ENCODE results near the gene NPIPB6.
A peak's percentile ranks its signal among the peaks of the same experiment; 100 is the strongest.

NPIPB6 gene

DNA sequence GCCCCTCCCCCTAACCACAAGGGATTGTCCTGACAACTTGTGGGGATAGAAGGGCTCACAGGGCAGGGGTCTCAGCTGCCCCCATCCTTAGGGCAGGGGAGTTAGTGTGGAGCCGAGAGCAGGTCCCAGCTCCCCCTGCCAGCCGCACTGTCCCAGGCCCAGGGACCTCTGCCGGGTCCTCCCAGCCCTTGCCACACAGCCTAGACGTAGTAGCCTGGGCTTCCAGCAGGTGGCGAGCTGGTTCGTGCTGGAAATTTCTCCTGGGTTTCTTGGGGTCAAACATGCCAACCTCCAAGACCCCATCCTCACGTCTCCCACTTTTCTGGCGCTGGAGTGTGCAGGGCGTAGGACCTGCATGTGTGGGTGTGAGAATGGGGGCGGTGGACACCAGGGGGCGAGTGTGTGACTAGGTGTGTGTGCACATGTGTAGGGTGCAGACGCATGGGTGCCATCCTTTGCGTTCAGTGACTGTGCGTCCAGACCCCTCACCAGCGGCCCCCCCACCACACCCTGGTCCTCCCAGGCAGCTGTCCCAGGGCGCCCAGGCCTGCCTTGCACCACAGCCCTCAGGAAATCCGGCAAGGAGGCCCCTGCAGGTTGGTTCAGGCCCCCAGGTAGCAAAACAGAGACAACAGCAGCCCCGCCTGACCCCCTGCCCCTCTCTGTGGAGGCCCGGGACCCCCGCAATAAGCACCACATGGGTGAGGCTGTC lies 41.5 kb downstream of the NPIPB6 start:
- peak; percentile 23 for DNase-seq (ENCODE audit: low spot score)

DNA sequence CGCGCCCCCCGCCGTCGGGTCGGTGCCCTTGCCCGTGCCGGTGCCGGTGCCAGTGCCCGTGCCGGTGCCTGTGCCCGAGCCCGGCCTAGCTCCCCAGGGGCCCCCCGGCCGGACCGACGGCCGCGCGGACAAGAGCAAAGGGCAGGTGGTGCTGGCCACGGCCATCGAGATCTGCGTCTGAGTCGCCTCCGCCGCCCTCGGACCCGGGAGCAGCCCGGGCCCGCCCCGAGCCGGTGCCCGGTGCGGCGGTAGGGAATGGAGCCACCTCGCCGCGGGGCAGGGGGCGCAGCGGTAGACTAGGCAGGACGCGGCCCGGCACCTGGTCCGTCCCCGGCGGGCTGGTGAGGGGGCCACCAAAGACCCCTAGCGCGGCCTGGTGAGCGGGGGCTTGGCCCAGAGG lies 42.6 kb downstream of the NPIPB6 start:
- no peak for DNase-seq (ENCODE audit: low spot score)

DNA sequence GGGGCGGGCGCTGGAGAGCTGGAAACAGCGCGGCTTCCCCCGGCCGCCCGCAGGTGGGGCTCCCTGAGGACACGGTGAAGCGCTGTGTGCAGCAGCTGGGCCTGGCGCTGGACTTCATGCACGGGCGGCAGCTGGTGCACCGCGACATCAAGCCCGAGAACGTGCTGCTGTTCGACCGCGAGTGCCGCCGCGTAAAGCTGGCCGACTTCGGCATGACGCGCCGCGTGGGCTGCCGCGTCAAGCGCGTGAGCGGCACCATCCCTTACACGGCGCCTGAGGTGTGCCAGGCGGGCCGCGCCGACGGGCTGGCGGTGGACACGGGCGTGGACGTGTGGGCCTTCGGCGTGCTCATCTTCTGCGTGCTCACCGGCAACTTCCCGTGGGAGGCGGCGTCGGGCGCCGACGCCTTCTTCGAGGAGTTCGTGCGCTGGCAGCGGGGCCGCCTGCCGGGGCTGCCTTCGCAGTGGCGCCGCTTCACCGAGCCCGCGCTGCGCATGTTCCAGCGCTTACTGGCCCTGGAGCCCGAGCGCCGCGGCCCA lies 43.2 kb downstream of the NPIPB6 start:
- no peak for DNase-seq (ENCODE audit: low spot score)

DNA sequence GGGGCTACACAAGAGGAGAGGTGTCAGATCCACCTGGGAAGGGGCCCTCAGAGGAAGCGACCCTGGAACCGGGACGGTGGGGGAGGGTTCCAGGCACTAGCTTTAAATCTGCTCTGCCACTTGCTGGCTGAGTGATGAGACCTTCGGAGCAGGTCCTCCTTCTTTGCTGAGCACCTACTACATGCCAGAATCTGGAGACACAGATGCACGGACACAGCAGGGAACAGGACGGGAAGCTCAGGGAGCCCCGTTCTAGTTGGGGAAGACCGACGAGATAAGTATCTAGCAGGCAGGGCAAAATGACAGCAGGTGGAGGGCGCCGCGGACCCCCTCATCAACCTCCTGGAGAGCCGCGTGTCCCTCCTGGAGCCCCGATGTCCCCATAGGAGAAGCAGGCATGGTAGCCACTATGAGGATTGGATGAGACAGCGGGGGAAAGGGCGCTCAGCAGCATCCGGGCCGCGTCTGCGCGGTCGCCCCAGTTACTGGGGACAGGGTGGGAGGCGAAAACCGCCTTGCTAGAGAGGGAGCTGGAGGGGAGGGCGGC lies 43.8 kb downstream of the NPIPB6 start:
- DNase-seq (ENCODE audit: low spot score) = no peak

DNA sequence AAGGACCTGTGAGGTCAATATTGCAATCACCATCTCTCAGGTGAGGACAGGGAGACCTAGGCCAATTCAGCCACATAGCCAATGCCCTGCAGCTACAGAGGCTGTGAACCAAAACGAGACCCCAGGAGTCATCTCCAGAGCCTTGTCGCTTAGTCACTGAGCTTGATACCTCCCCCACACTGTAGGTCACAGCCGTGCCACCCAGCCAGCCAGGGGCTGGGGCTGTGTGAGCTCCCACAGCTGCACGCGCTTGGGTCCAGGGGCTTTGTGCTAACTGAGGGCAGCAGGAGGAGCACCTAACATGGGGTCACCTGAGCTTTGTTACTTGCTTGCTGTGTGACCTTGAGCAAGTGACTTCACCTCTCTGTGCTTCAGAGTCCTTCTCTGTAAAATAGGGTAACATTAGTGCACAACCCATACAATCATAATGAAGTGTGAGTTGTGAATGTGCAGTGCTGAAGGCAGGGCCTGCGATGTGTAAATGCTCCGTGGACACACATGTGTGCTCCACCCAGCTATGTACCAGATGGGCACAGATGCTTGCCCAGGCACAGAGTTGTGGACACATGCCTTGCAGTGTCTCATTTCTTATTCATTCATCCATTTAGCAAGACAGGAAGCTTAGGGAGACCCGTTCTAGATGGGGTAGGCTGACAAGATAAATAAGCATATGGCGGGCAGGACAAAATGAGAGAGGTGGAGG lies 45.1 kb downstream of the NPIPB6 start:
- no peak for DNase-seq (ENCODE audit: low spot score)

DNA sequence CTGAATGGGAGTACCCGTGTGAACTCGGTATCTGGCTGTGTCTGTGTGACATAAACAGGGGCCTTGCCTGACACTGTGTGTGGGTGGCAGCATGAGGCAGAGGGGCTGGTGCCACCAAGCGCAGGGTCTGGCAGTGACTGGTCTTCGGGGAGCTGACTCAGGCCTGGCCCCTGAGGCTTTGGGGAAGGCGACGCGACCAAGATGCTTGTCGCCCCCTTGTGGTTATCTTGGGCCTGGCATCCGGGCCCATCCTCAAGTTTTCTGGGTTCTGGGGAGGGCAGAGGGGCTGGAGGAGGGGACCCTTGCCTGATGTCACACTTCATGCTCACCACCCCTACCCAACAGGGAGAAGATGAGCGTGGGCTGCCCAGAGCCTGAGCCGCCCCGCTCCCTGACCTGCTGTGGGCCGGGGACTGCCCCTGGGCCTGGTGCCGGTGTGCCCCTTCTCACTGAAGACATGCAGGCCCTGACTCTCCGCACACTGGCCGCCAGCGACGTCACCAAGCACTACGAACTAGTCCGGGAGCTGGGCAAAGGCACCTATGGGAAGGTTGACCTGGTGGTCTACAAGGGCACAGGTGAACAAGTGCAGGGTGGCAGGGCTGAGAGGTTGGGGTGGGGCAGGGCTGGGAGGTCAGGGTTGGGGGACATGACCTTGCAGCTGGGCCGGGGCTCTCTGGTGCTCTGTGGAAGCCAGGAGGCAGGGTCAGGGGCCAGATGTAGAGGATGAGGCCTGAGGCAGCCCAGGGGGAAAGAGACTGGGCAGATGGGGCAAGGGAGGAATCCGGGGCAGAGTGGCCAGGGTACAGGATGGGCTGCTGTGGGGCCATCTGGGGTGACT lies 46.0 kb downstream of the NPIPB6 start:
- DNase-seq (ENCODE audit: low spot score) = peak; percentile 61

DNA sequence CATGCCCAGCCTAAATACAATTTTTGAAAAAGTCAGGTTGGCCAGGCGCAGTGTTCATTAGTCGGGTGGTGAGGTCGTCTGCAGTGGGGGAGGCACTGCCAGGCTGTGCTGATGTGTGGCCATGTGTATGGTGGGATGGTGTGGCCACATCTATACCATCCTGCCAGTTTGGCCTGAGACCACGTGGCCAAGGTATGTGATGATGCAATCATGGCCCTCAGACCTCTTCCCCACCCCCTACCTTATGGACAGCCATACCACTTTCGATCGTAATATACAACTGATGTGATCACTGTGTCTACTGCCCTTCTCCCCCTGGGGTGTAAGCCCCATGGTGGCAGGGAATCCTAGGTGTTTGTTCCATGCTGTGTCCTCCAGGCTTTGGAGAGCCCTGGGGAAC lies 47.3 kb downstream of the NPIPB6 start:
- DNase-seq (ENCODE audit: low spot score) = no peak

DNA sequence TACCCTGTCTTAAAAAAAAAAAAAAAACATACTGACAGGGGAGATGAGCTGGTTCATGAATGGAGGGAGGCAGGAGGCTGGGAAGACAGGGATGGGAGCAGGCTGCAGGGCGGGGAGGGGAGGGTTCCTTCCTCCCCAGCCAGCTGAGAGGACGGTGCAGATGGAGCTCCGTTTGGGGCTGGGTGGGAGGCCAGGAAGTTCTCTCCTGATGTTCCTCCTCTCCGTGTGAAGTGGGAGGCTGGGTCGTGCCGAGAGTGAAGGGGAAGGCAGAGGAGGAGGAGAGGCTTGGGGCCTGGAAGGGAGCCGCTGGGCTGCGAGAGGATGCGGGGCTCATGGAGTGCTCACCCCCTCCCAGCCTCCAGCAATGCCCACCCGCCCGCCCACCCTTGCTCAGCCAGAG lies 49.7 kb downstream of the NPIPB6 start:
- no peak for DNase-seq (ENCODE audit: low spot score)

DNA sequence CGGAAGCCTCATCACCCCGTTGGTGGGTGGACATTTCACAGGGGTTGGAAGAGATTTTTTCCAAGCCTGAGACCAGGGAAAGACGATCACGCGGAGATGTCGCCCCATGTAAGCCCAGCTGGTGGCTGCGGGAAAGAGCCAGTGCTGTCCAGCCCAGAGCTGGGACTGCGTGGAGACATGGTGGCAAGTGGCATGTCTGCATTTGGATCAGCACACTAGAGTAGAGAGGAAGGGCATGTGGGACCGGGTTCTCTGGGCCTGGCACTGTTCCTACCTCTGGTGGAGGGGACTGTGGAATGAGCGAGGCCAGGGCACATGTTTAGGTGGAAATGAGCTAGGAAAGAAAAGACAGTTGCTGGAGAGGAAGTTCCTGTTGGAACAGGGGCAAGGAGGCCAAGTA lies 51.0 kb downstream of the NPIPB6 start:
- no peak for DNase-seq (ENCODE audit: low spot score)

DNA sequence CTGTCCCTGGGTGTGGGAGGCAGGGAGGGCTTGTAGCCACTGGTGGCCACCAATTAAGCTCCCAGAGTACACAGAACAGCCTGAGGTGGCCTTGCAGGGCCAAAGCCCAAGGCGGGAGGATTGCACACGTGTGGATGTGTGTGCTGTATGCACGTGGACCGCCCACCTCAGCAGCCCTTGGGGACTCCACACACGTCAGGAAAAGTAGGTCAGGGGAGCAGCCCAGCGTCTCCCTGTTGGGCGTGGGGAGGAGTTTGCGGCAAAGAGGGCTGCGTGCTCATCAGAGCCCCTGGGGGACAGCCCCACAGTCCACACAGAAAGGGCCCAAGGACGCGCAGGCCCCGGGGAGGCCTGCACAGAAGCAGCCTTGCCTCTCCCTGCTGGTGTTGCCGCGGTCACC lies 51.4 kb downstream of the NPIPB6 start:
- DNase-seq (ENCODE audit: low spot score) = no peak

DNA sequence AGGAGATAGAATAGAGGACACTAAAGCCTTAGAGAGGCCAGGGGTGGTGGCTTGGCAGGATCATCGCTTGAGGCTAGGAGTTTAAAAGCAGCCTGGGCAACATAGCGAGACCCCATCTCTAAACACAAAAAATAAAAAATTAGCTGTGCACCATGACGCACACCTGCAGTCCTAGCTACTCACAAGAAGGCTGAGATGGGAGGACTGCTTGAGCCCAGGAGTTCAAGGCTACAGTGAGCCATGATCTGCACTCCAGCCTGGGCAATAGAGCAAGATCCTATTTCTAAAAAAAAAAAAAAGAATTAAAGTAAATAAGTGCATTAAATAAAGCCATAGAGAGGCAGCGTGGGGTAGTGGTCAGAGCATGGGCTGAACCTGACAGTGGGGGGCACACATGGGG lies 51.9 kb downstream of the NPIPB6 start:
- no peak for DNase-seq (ENCODE audit: low spot score)

DNA sequence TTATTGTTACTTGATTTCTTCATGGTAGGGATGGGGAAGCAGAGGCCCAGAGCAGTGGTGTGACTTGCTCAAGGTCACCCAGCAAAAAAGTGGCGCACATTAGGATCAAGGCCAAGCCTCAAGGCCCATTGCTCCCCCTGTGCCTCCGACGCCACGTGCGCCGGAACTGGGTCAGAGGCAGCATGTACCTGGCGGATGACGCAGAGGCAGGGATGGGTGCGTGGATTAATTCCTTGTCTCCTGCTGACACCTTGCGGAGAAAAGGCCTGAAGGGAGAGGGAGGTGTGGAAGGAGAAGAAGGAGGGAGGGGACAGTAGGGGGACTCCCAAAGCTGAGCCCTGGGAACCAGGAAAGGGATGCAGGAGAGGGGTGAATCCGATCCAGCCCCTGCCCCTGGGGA lies 52.5 kb downstream of the NPIPB6 start:
- DNase-seq (ENCODE audit: low spot score) = no peak

DNA sequence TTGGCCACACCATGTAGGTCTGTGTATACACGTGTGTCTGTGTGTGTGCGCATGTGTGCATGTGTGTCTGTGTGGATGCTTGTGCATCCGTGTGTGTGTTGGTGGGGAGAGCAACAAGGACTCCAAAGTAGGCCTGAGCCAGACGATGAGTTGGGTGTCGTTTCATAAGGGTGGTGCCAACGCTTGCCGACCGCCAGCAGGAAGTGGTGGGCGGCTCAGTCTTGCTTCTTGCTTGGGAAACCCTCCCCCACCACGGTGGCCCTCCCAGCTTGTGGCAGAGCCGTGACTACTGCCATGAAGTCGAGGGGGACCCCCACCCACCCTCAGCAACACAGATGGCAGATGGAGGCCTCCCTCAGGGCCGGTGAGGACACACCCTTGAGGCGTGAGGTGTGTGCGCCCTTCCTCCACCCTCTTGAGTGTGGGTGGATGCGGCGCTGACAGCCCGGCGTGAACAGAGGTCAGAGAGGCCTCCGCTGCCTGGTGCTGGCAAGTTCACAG lies 53.4 kb downstream of the NPIPB6 start:
- DNase-seq (ENCODE audit: low spot score) = no peak

DNA sequence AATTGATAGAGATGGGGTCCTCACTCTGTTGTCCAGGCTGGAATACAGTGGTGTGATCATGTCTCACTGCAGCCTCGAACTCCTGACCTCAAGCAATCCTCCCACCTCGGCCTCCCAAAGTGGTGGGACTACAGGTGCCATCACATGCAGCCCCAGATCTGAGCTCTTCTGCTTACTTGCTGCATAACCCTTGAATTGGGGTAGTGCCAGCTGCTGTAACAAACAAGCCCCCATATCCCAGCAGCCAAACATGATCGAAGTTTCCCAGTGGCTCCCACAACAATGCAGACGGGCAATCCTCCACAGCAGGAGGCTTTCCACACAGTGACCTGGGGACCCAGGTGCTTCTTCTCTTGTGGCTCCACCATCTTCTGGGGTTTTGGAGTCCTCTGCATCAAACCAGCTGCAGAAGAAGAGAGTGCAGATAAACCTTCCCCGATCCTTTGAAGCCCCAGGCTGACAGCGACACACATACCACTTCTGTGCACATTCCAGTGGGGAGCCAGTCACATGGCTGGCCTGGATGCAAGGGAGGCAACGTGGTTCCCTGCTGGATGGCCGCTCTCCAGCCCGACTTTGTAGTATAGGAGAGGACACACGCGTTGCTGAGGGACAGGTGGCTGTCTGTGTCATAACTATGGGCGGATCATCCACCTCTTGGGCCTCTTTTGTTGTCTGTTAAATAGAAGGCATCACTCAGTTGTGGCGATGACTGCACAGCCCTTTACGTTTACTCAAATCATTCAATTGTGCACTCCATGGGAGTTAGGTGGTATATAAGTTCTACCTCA lies 54.3 kb downstream of the NPIPB6 start:
- no peak for DNase-seq (ENCODE audit: low spot score)

DNA sequence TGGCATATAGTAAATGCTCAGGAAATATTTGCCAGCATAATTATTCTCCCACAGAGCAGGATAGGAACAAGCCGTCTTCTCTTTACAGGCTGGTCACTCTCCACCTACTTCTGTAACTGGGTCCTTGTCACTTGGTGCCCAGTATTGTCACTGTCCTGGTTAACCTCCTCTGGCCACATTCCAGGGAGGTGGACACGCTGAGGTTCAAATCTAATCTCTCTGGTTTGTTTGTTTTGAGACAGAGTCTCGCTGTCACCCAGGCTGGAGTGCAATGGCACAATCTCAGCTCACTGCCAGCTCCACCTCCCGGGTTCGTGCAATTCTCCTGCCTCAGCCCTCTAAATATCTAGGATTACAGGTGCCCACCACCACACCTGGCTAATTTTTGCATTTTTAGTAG lies 55.4 kb downstream of the NPIPB6 start:
- DNase-seq (ENCODE audit: low spot score) = no peak

DNA sequence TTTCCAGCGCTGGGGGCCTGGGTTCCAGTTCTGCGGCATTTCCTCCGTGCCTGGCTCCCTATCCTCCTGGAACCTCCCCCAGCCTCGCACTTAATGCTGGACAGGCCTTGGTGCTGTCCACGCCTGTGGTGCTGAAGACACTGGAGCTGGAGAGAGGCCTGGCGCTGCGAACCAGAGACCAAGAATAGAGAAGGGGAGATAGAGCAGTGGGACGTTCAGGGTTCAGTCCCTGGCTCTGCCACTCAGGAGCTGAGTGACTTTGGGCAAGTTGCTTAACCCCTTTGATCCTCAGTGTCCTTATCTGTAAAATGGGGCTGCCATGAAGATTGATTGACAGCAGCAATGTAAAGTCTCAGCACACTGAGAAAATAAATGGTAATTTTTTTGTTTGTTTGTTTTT lies 59.1 kb downstream of the NPIPB6 start:
- no peak for DNase-seq (ENCODE audit: low spot score)

DNA sequence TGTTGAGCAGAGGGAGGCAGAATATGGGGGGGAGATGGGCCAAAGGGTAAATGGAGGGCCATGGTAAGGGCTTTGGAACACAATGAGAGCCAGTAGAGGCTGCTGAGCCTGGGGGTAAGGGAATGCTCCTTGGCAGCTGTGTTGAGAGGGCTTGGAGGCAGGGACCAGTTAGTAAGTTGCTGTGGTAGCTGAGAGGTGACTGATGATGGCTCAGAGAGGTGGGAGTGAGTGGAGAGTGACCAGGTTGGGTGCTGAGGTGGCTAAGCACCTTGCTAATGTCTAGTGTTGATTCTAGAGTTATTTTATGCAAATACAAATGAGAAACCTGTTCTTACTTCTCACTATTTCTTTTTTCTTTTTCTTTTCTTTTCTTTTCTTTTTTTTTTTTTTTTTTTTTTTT lies 60.2 kb downstream of the NPIPB6 start:
- DNase-seq (ENCODE audit: low spot score) = no peak

DNA sequence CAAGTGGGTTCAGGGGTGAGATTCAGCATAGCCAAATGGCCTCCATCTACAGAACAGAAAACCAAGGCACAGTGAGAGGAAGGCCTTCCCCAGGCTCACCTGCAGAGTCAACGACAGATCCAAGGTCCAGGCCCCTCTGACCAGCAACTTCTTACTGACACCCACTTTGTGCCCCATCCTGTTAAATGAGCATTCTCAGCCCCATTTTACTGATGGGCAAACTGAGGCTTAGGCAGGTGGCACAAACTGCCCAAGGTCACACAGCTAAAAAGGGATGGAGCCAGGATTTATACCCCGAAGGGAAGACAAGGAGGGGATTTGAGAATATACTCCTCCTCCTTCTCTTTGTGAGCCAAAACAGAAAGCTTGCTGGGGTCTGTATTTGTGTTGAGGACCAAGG lies 61.7 kb downstream of the NPIPB6 start:
- DNase-seq (ENCODE audit: low spot score) = no peak

DNA sequence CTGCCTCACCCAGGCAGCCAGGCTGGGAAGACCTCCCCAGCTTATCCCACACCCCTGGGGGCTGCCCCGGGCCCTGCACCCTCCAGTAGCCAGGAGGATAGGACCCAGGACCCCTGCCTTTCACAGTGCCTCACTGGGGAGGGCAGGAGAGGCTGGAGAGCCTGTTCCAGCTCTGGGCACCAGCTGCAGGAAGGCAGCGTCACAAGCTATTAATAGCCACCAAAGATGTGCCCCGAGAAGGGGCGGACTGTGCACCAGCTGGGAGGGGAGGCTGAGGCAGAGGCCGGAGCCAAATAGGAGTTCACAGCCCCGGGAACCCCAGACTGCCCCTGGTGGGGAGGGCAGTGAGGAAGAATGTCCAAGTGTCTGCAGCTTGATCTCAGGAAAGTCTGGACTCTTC lies 62.2 kb downstream of the NPIPB6 start:
- DNase-seq (ENCODE audit: low spot score) = no peak

DNA sequence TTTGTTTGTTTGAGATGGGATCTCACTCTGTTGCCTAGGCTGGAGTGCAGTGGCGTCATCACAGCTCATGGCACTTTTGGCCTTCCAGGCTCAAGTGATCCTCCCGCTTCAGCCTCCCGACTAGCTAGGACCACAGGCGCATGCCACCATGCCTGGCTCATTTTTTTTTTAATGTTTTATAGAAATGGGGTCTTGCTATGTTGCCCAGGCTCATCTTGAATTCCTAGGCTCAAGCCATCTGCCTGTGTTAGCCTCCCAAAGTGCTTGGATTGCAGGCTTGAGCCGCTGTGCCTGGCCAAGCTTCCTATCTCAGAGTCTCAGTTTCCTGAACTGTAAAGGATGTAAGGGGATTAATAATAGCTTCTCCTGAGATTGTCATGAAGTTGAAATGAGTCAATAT lies 63.0 kb downstream of the NPIPB6 start:
- DNase-seq (ENCODE audit: low spot score) = no peak

DNA sequence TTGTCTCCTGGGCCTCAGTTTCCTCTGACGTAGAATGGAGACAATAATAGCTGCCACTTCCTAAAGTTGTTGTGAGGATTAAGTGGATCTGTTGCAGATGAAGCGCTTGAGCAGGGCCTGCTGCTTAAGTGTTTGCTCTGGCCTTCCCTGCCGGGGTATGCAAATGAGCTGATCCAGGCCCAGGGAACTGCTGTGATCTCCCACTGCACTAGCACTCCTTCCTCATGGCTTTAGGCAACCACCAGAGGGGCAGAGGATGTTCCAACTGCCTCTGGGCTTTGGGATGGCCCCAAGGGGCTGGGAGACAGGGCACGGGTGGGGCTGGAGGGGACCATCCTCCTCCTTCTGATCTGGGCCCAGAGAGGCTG lies 64.8 kb downstream of the NPIPB6 start:
- no peak for DNase-seq (ENCODE audit: low spot score)
